Activated naive CD4-positive, alpha-beta T cell treated with anti-CD3 and anti-CD28 coated beads, Interleukin-2, amount 50 U/mL, for 24 hours (primary cell): Measurements from ENCODE around the gene MAP3K5.

ENCODE experiments used
- H3K27ac Mint-ChIP-seq: one replicate; pipeline ENCODE4 v1.8.0; 2021; ENCODE audit warnings: mild to moderate bottlenecking, mixed read lengths
- H3K27me3 Mint-ChIP-seq: one replicate; pipeline ENCODE4 v1.8.0; 2021; ENCODE audit warnings: mixed read lengths
- H3K36me3 Mint-ChIP-seq: one replicate; pipeline ENCODE4 v1.8.0; 2021; ENCODE audit warnings: mixed read lengths
- H3K4me1 Mint-ChIP-seq: one replicate; pipeline ENCODE4 v1.8.0; 2021; ENCODE audit warnings: mixed read lengths
- H3K4me3 Mint-ChIP-seq: one replicate; pipeline ENCODE4 v1.8.0; 2021; ENCODE audit warnings: mild to moderate bottlenecking, mixed read lengths
- H3K9me3 Mint-ChIP-seq: one replicate; pipeline ENCODE4 v1.8.0; 2021; ENCODE audit warnings: mixed read lengths

MAP3K5 gene

DNA sequence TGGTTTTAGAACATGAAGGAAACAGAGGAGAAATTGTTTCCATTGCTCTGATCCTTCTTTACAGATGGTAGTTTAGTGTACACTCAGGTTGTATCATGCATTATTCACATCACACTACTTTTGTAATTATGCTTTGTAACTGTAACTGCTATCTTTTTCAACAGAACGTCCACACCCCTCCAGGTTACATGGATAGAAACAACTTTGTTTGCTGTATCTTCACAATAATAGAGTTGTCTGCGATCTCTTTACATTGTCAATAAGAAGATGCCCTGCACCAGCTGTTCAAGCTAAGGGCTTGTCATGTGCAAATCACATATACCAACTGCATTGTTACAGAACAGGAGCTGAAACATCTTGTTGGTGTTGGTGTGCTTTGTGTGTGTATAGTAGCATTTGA lies 174.2 kb downstream of the MAP3K5 start:
- Mint-ChIP-seq H3K36me3 (peaks cover 8% of the 10 kb centered on the region), H3K27ac (no peak overlapping the region), H3K4me3 (no peak overlapping the region), H3K27me3 (no peaks in the 10 kb centered on the region), H3K4me1 (no peaks in the 10 kb centered on the region), H3K9me3 (no peaks in the 10 kb centered on the region)

DNA sequence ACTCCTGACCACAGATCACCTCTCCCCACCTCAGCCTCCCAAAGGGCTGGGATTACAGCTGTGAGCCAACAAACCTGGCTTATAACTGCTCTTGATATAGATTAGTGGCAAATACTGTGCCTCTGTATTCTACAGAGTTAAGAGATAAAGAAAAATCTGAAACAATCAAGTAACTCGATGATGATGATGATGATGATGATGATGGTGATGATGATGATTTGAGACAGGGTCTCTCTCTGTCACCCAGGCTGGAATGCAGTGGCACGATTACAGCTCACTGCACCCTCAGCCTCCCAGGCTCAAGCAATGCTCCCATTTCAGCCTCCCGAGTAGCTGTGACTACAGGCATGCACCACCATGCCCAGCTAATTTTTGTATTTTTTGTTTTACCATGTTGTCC lies 175.8 kb downstream of the MAP3K5 start:
- Mint-ChIP-seq H3K36me3 (peaks cover 3% of the 10 kb centered on the region), H3K4me3 (no peak overlapping the region), H3K27me3 (no peaks in the 10 kb centered on the region), H3K27ac (no peak overlapping the region), H3K4me1 (no peaks in the 10 kb centered on the region), H3K9me3 (no peaks in the 10 kb centered on the region)

DNA sequence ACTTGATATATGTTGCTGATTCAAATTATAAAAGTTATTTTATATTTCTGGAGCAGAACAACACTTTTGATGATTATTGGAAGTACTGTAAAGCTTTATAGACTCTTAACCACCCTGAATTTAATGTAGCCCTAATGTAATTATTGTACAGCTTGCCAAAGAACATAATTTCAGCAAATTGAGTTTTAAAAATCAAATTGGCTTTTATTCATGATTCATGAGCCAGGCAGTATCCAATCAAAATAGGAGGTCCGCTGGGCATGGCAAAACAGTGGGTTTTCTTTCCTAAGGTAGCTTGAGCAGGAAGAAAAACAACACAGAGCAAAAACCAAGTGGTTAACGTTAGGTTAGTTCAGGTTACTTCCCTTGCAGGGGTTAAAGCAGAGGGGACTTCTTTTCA lies 177.3 kb downstream of the MAP3K5 start:
- H3K9me3 Mint-ChIP-seq, result no peaks in the 10 kb centered on the region
- no peak overlapping the region for H3K4me3 Mint-ChIP-seq
- H3K27ac Mint-ChIP-seq, result no peak overlapping the region
- peaks cover 5% of the 10 kb centered on the region for H3K4me1 Mint-ChIP-seq
- no peaks in the 10 kb centered on the region for H3K27me3 Mint-ChIP-seq
- peaks cover 9% of the 10 kb centered on the region for H3K36me3 Mint-ChIP-seq

DNA sequence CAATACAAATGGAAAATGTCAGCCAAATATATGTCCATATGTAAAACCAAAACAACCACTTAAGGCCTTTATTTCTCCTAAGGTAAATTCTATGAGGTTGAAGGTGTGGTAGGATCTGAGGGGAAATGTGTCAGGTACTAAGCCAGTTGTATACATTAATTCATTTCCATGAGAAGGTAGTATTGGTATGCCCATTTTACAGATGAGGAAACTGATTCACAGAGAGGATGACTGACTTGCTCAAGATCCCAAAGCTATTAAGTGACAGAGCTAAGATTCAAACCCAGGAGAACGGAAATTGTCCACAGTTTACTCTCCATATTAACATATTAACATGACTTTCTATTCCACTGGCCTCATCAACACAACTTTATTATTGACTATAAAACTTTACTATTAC lies 177.9 kb downstream of the MAP3K5 start:
- Mint-ChIP-seq H3K9me3 (no peaks in the 10 kb centered on the region), H3K4me3 (no peak overlapping the region), H3K27ac (no peak overlapping the region), H3K27me3 (no peaks in the 10 kb centered on the region), H3K36me3 (peaks cover 11% of the 10 kb centered on the region), H3K4me1 (peaks cover 5% of the 10 kb centered on the region)

DNA sequence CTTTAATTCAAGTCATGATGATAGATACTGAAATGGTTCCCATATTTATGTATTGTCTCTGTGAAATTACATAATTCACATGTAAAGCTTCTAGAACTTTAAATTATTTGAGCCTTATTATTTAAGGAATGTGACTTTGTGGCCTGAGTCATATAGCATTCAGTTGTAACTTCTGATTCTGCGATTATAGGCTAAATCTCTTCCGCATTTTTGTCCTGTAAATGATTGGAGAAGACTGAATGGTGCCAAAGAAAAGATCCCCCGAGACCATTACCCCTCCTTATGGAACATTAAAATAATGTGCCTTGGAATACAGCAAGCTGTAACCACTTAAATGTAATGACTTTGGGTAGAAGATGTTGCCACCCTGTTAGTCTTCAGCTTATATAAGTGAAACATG lies 178.8 kb downstream of the MAP3K5 start:
- Mint-ChIP-seq H3K9me3 (no peaks in the 10 kb centered on the region), H3K36me3 (peaks cover 11% of the 10 kb centered on the region), H3K27ac (no peak overlapping the region), H3K4me3 (no peak overlapping the region), H3K27me3 (no peaks in the 10 kb centered on the region), H3K4me1 (peaks cover 10% of the 10 kb centered on the region)

DNA sequence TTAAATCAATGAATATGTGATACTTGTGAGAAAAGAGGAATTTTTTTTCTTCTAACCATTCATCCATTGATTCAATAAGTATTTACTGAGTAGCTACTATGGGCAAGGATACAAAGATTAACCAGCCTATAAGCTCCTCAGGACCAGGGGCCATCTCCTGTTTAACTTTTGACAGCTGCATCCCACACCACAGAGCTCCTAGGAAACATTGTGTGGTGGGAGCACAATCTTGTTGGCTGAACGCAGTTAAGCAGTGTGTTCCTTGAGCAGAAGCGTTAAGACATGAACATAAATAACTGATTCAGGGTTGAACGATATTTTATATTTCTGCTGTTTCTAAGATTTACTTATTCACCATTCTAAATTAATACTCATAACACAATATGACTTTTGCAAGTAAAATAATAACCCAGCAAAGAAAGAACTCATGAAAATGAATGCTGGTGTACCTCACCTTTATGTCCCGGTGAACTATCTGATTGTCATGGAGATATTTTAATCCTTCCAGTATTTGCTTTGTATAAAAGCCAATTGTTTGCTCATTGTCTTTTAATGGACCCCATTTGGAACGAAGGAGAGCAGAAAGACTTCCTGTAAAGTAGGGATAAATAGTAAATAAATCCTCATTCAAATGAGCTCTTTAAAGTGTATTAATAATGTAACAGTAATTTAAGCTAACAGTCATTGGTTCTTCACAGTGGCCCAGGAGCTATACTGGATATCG lies 179.4 kb downstream of the MAP3K5 start:
- H3K4me3 Mint-ChIP-seq, result no peak overlapping the region
- peaks cover 16% of the 10 kb centered on the region for H3K4me1 Mint-ChIP-seq
- H3K27ac Mint-ChIP-seq, result no peak overlapping the region
- no peaks in the 10 kb centered on the region for H3K9me3 Mint-ChIP-seq
- peaks cover 11% of the 10 kb centered on the region for H3K36me3 Mint-ChIP-seq
- no peaks in the 10 kb centered on the region for H3K27me3 Mint-ChIP-seq

DNA sequence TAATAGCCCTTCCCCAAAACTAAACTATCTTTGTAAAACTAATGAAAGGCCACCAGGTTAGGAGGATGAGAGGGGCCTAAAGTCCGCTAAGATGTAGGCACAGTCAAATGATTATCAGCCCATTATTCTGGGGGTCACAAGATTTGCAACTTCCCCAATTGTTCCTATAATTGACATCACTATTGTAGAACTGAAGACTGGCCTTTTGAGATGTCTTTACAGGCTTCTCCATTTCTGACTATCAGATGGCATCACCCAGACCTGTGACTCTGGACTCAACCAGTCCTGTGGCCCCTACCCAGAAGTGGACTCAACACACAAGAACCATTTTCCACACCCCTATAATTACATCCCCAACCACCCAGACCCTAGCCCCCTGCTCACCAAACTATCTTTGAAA lies 180.5 kb downstream of the MAP3K5 start:
- H3K27me3 Mint-ChIP-seq, result no peaks in the 10 kb centered on the region
- H3K4me1 Mint-ChIP-seq, result peaks cover 17% of the 10 kb centered on the region
- peaks cover 8% of the 10 kb centered on the region for H3K36me3 Mint-ChIP-seq
- H3K27ac Mint-ChIP-seq, result peak overlapping the region; percentile 62
- no peak overlapping the region for H3K4me3 Mint-ChIP-seq
- no peaks in the 10 kb centered on the region for H3K9me3 Mint-ChIP-seq

DNA sequence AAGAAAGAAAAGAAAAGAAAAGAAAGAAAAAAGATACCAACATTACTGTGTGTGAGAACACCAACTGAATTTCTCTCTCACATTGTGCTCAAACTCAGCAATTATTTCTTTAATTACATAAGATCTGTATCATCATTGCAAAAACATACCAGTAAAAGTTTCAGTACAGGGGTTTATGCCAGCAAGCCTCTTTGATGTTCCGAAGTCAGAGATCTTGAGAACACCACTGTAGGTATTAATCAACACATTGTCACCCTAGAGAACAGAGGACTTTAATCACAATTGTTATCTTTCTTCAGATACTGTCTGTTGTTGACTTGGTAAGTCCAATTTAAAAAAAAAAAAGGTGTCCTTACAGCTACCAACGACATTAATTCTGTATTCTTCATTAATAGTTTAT lies 181.1 kb downstream of the MAP3K5 start:
- Mint-ChIP-seq H3K4me1 (peaks cover 17% of the 10 kb centered on the region), H3K9me3 (no peaks in the 10 kb centered on the region), H3K27me3 (no peaks in the 10 kb centered on the region), H3K27ac (no peak overlapping the region), H3K36me3 (peaks cover 8% of the 10 kb centered on the region), H3K4me3 (no peak overlapping the region)

DNA sequence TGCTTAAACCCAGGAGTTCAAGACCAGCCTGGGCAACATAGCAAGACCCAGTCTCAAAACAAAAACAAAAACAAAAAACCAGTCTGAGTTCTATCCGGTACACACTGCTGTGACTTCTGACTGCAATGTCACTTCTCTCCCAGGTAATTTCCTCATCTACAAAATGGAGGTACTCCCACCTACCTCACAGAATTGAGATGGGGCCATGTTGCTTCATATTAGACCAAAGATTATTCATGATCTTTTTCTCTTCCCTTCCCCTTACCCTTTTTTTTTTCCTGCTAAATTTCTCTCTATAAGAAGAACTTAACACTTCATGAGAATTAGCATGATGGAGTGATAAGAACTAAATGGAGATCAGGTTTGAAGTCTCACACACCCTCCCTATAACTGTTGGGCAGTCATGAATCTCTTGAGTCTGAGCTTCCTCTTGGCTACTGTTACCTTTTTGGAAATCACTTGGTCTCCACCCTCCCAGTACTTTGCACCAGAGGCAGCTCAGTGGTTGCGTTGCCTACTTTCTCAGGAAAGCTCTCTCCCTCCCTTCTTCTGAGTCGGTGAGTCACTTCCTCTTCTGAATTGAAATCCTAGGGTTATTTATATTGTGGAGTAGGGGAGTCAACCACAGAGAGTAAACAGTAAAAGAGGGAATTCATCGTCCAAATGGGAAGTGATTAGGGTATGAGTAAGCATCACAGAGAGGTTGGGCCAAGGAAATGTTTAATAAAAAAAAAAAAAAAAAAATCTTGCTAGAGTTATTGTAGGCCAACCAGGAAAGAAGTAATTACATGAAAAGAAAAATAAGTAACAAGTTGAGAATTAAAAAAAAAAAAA lies 182.2 kb downstream of the MAP3K5 start:
- Mint-ChIP-seq H3K36me3 (peaks cover 8% of the 10 kb centered on the region), H3K27me3 (no peaks in the 10 kb centered on the region), H3K4me1 (peaks cover 17% of the 10 kb centered on the region), H3K9me3 (no peaks in the 10 kb centered on the region), H3K27ac (peak overlapping the region; percentile 48), H3K4me3 (no peak overlapping the region)

DNA sequence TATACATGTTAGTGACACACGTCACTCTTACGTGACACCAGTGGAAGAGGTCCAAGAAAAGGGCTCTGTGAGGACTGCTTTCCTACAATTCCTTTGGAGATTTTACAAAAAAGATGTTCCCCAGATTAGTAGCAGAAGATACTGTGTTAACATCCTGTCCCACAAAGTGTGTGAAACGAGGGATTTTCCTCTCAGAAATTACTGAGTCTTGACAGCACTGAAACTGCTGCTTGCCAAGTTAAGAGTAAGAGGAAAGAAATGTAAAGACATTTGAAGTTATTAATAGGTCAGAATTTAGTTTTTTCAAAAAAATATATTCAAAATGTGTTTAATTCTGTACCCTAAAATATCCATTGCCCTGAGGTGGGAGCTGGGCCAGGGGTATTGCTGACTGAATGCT lies 183.3 kb downstream of the MAP3K5 start:
- Mint-ChIP-seq H3K9me3 (no peaks in the 10 kb centered on the region), H3K4me1 (peaks cover 17% of the 10 kb centered on the region), H3K27ac (no peak overlapping the region), H3K4me3 (no peak overlapping the region), H3K36me3 (peaks cover 8% of the 10 kb centered on the region), H3K27me3 (no peaks in the 10 kb centered on the region)

DNA sequence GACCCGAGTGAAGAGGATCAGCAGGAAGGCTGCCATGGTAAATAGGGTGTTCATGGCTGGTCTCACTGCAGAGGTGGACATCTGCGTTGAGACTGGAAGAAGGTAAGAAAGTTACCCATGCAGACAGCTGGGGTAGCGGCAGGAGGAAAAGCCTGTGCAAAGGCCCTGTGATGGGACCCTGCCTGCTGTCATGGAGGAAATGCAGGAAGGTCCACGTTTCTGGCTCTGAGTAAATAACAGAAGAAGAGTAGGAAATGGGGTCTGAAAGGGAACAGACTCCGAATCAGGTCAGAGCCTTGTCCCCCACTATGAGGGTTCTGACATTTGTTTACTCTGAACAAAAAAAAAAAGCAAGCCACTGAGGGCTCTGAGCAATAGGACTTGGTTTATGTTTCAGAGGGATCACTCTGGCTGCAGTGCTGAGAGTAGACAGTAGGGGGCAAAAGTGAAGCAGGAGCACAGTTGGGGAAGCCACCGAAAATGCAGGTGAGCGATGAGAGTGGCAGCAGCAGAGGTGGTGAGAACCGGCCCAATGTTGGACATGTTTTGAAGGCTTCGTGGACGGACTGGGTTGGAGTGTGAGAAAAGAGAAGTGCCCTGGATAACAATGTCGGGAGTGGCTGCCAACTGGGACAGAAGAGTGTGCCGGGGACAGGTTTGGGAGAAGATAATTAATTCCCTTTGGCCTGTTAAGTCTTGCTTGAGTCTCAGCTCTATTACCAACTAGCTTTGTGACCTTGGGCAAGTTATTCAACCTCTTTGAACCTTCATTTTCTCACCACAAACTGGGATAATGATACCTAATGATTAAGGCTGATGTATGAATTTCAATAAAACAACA lies 184.1 kb downstream of the MAP3K5 start:
- Mint-ChIP-seq H3K36me3 (peaks cover 8% of the 10 kb centered on the region), H3K4me1 (peaks cover 17% of the 10 kb centered on the region), H3K9me3 (no peaks in the 10 kb centered on the region), H3K27me3 (no peaks in the 10 kb centered on the region), H3K4me3 (no peak overlapping the region), H3K27ac (no peak overlapping the region)

DNA sequence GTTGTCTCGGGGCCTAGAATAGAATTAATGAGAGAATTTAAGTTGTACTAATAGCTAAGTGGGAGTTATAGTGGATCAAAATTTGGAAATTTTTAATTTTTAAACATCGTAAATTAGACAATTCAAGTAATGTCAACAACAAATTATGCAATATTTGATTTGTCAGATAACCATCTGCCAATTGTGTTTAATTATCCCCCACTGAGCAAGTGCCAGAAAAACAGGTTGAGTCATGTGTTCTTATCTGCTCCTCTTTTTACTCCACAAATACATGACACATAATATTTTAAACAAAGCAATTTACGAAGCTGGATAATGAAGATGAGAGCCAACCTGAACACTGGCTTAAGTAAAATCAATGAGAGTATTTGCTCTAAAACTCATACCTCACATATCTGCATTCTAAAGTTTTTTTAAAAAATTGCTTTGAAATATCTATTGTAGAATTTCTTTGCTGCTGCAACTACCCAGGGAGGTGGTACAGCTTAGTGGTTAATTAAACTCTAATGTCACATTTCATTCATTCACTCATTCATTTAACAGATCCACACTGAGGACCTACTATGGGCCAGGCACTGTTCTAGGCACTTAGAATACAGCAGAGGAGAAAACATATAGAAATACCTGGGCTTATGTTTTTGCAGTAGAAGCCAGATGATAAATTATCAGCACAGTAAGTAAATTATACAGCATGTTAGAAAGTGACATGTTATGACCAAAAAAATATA lies 184.9 kb downstream of the MAP3K5 start:
- H3K27me3 Mint-ChIP-seq, result no peaks in the 10 kb centered on the region
- H3K36me3 Mint-ChIP-seq, result peaks cover 7% of the 10 kb centered on the region
- H3K9me3 Mint-ChIP-seq, result no peaks in the 10 kb centered on the region
- peaks cover 17% of the 10 kb centered on the region for H3K4me1 Mint-ChIP-seq
- H3K4me3 Mint-ChIP-seq, result no peak overlapping the region
- no peak overlapping the region for H3K27ac Mint-ChIP-seq

DNA sequence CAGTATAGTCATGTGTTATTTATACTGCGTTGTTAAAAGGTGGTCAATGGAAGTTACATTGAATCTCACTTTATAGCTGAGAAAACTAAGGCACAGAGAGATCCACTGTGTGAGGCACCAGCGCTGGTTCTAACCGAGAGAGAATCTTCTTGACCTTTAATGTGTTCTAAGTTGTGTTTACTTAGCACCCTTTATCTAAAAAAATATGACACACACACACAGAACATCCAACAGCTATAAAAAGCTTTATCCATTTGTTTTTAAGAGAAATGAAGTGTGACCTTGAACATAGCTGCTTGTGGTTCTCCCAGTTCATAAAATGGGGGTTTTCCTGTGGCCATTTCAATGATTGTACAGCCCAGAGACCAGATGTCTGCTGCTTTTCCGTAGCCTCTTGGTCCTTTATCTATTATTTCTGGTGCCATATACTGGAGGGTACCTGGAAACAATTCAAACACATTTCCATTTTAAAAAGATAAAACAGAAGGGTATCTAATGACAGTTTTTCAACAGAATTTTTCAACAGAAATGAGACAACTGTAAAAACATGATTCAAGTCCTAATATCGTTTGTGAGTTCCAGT lies 187.3 kb downstream of the MAP3K5 start:
- no peaks in the 10 kb centered on the region for H3K9me3 Mint-ChIP-seq
- H3K4me3 Mint-ChIP-seq, result no peak overlapping the region
- H3K36me3 Mint-ChIP-seq, result peaks cover 9% of the 10 kb centered on the region
- no peak overlapping the region for H3K27ac Mint-ChIP-seq
- H3K4me1 Mint-ChIP-seq, result peaks cover 12% of the 10 kb centered on the region
- H3K27me3 Mint-ChIP-seq, result no peaks in the 10 kb centered on the region

DNA sequence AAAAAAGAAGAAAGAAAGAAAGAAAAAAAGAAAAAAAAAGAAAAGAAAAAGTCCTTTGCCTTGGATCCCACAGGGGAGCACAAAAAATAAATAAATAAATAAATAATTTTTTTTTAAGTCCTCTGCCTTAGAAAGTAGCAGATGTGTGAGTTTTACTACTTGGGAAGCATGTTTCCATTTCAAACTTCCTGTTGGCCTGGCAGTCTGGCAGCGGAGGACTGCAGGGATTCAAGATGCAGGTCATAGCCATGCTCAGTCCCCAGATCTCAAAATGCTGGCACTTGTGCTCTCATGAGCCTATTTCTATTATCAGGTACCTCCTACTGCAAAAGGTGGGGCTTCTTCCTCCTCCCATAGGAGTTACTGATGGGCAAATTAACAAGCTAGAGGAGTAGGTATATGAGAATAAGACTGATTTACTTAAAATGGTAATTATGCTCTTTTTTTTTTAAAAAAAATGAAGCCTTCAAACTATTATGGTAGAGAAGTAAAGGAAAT lies 187.9 kb downstream of the MAP3K5 start:
- H3K27ac Mint-ChIP-seq, result no peak overlapping the region
- no peak overlapping the region for H3K4me3 Mint-ChIP-seq
- H3K9me3 Mint-ChIP-seq, result no peaks in the 10 kb centered on the region
- H3K27me3 Mint-ChIP-seq, result no peaks in the 10 kb centered on the region
- peaks cover 12% of the 10 kb centered on the region for H3K4me1 Mint-ChIP-seq
- H3K36me3 Mint-ChIP-seq, result peaks cover 7% of the 10 kb centered on the region

DNA sequence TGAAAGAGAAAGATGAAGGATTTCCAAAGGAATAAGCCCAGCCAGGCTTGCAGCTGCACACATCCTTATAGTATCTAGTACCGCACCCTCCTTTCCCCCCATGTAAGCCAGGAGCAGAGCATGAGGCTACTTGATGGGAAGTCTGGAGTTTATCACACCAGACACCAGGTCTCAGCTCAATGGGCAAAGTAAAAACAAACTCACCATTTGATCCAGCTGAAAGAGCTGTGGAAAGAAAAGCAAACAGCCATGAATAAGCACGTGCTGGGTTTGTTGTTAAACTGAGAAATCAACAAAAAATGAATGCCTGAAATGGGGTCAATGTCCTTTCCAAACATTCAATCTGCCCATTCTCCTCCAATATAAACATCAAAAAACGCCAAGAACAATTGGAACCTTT lies 191.5 kb downstream of the MAP3K5 start:
- Mint-ChIP-seq H3K9me3 (no peaks in the 10 kb centered on the region), H3K27ac (no peak overlapping the region), H3K27me3 (no peaks in the 10 kb centered on the region), H3K4me3 (no peak overlapping the region), H3K4me1 (no peaks in the 10 kb centered on the region), H3K36me3 (peaks cover 19% of the 10 kb centered on the region)
